HG02970 (cell line): ENCODE data around the gene SLC44A2.
A peak's percentile ranks its signal among the peaks of the same experiment; 100 is the strongest.
"Not testable (repeated sequence)": the region's sequence is repeated elsewhere in the genome, so short reads cannot be mapped to it uniquely, and the experiment has no call there.

Source experiments
- ATAC-seq: cut with Tn5 transposase; IDR thresholded peaks from one replicate; pipeline ENCODE4 v1.9.1; 2021; ENCODE audit warnings: mild to moderate bottlenecking, moderate library complexity, moderate number of reproducible peaks; ENCODE audit not compliant: unreplicated experiment, low FRiP score

SLC44A2 gene

GRCh38 chr19:10646456-10647159 is 21.3 kb downstream of the SLC44A2 start:
- no peak for ATAC-seq

- no peak for ATAC-seq
Measured at GRCh38 chr19:10648360-10648759, 23.0 kb downstream of the SLC44A2 start.

- ATAC-seq = no peak
Measured at GRCh38 chr19:10651851-10652250, 26.5 kb downstream of the SLC44A2 start.

GRCh38 chr19:10653482-10653731 is 28.1 kb downstream of the SLC44A2 start:
- ATAC-seq = peak; percentile 16

- ATAC-seq = peak; percentile 84
Measured at GRCh38 chr19:10653732-10654609, 28.6 kb downstream of the SLC44A2 start, which contains the start of gene ILF3. Gene ILF3, plus strand, starts transcription at chr19:10654346. Its CDS starts 16,260 bp downstream, at chr19:10670606.

- peak; percentile 13 for ATAC-seq
Measured at GRCh38 chr19:10654610-10655456, 29.5 kb downstream of the SLC44A2 start.

GRCh38 chr19:10655457-10656312 is 30.3 kb downstream of the SLC44A2 start:
- no peak for ATAC-seq

- ATAC-seq = no peak
Measured at GRCh38 chr19:10660346-10660745, 35.0 kb downstream of the SLC44A2 start.

GRCh38 chr19:10661946-10662345 is 36.6 kb downstream of the SLC44A2 start:
- no peak for ATAC-seq

GRCh38 chr19:10662384-10663251 is 37.3 kb downstream of the SLC44A2 start:
- ATAC-seq = no peak

GRCh38 chr19:10663252-10663563 is 37.9 kb downstream of the SLC44A2 start:
- not testable (repeated sequence) for ATAC-seq

GRCh38 chr19:10667867-10668266 is 42.5 kb downstream of the SLC44A2 start:
- ATAC-seq = no peak

GRCh38 chr19:10669246-10669645 is 43.9 kb downstream of the SLC44A2 start:
- no peak for ATAC-seq

- no peak for ATAC-seq
Measured at GRCh38 chr19:10670182-10670581, 44.8 kb downstream of the SLC44A2 start.

- ATAC-seq = no peak
Measured at GRCh38 chr19:10670876-10671804, 45.8 kb downstream of the SLC44A2 start.

GRCh38 chr19:10671922-10672321 is 46.6 kb downstream of the SLC44A2 start:
- ATAC-seq = not testable (repeated sequence)

GRCh38 chr19:10675214-10675613 is 49.9 kb downstream of the SLC44A2 start:
- not testable (repeated sequence) for ATAC-seq

- ATAC-seq = no peak
Measured at GRCh38 chr19:10677751-10678150, 52.4 kb downstream of the SLC44A2 start.
